NCI-H2171 treated with DMSO at 0.1 percent for 48 hours (cell line): ENCODE measurements around the gene PLEKHG5.
A peak's percentile ranks its signal among the peaks of the same experiment; 100 is the strongest.
"Not testable (repeated sequence)": the region's sequence is repeated elsewhere in the genome, so short reads cannot be mapped to it uniquely, and the experiment has no call there.

Source experiments
- DNase-seq: peaks from one replicate; lab custom pipeline; 2025; lab: John Stamatoyannopoulos, UW

Gene PLEKHG5

DNA sequence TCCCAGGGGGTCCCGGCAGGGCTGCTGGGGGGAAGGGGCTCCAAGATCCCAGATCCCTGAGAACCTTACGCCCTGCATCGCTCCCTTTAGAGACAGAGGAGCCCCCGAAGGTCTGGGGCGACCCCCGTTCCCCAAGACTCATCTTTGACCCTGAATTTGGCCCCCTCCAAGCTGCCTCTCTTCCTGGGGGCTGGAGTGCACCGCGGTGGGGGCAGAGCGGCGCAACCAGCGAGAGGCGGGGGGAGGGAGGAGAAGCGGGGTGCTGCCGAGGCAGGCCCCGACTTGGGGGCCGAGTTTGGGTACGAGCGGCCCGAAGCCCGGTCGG, 5.4 kb upstream of the PLEKHG5 start:
- DNase-seq: no peak

DNA sequence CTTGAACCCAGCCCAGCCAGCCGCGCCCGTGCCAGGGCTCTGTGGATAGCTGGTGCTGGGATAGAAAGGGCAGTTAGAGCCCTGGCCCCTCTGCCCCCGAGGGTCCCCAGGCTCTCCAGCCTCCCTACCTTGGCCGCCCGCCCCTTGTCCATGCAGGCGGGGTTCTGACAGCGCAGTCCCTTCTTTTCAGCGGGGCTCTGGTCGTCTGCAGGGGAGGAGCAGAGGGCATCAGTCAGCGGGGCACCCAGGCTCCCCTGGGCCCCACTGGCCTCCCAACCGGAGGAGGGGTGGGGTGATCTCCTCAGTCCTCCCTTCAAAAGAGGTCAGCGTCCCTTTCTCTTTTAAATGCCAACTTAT, 4.9 kb upstream of the PLEKHG5 start:
- no peak for DNase-seq

DNA sequence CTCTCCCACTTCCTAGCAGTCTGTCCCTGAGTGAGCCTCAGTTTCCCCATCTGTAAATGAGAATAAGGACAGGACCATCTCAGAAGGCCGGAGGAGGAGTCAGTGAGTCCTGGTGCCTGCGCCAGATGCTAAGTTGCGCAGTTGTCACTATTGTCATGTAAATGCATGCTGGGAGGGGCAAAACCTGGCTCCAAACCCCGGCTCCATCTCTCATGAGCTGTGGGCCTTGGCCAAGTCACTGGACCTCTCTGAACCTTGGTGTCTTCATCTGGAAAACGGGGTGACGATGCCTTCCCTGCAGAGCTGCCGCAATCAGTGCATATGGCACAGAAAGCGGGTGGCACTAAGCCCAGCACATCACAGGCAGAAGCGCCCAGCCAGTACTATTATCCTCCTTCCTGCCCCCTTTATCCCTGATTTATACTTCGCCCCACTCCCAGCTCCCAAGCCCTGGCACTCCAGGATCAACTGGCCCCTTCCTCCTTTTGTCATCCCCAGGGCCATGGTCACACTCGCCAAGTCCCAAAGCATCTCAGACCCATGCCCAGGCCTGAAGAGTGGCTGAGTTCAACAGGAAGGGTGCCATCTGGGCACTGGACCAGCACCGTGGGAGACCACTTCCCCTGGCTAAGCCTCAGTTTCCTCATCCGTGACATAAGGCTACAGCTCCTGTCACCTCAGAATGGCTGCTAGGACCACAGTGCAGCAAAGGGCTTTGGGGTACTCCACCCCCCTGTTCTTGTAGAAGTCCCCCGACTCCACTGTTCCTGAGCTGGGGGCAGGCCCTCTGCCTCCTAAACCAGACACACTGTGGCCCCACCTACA, 4.3 kb upstream of the PLEKHG5 start:
- DNase-seq: no peak

DNA sequence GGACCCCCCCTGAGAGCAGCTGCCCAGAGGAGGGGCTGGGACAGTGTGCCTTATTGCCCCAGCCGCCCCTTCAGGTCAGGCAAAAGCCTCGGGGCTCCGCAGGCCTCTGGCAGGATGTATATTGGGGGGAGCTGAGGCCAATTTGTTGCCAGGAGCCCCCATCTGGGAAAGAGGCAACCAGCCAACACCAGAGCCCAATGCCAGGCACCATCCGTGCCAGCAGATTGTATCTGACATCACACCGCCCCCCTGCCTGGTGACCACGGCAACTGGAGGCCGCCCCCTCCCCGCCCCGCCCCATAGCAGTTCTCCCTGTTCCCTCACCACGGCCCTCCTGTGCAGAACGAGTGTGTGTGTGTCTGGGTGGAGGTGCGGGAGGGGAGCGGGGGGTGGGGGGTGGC, 3.6 kb upstream of the PLEKHG5 start:
- peak; percentile 80 for DNase-seq

DNA sequence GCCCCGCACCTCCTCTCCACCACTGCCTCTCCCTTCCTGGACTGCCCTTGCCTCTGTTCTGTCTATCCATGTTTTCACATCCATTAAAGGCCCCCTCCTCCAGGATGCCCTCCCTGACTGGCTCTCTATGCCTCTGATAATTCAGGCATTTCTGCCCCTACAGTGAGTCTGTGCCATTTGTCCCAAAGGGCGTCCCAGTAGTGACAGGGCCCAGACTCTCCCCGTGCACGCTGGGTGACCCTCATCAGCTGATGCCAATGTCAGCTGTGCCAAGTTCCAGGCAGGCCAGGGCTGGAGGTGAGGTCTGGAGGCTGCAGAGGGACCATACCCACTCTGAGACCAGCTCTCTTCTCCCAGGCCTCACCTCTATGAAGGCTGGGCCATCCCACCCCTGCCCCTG, 3.2 kb upstream of the PLEKHG5 start:
- no peak for DNase-seq

DNA sequence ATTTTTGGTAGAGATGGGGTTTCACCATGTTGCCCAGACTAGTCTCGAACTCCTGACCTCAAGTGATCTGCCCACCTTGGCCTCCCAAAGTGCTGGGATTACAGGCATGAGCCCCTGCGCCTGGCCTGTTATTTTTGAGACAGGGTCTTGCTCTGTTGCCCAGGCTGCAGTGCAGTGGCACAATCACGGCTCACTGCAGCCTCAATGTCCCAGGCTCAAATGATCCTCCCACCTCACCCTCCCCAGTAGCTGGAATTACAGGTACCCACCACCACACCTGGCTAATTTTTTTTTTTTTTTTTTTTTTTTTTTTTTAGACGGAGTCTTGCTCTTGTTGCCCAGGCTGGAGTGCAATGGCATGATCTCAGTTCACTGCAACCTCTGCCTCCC, 2.4 kb upstream of the PLEKHG5 start:
- DNase-seq: not testable (repeated sequence)

DNA sequence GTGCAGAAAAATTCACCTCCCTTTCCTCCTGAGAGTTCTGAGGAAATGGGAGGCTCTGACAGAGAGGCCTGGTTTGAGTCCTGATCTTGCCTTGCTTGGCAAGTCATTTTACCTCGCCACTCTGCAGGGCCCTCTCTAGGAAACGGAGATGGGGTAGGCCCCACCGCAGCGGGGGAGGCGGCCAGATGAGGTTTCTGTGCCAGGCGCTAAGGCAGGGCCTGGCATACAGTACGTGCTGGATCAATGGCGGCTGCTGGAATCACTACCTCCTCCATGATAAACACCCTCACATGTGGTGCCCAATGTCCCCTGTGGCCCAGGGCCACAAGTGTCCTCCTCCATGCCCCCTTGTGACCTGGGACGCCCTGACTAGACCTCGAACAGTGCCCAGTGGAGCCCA, 499 bp upstream of the PLEKHG5 start:
- no peak for DNase-seq

DNA sequence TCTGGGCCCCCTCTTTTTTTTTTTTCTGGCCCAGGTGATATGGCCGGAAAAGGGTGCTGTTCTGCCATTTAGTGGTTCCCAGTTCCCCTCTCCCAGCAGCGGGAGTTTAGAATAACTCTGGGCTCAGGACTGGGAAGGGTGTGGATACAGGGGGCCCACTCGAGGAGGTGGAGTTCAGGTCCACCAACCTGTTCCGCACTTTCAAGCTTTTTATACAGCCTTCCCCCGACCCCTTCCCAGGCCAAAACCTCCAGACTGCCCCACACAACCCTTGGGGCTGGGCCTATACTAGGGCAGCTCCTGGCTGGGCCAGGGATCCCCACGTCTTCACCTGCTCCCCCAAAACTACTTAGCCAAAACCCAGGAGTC, 402 bp downstream of the PLEKHG5 start:
- no peak for DNase-seq

DNA sequence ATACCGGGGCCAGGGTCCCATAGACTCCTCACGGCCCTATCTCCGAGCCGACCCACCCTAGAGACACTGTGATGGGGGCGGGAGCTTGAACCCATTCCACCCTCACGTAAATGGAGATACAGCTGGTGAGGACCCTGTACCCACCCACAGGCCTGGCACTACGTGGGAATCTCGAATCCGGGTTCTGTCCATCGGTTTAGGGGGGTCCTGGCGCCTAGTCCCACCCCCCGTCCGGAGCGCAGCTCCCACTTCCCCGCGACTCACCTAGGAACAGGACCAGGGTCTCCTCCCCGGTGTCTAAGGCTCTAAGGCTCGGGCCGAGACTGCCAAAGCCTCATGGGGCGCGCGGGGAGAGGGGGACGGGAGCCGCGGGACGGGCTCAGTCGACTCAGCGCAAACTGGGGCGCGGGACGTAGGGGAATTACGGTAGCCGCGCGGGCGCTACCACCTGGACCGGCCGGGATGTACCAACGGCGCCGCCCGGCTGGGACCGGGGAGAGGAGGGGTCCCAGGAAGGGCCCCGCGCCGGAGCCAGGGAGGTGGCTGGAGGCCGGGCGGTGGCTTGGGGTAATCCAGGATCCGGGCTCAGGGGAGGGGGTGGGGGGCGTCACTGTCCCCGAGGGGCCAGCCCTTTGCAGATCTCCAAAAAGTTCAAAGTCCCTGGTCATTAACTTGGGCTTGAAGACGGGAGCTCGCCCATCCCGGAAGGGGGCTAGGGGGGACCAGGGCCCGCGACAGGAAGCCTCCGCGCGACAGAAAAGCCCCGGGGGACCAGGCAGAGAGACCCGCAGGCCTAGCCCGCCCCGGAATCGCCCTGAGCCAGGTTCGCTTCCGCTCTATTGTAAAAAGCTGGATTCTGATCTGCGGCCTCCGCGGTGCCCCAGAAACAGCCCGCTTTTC, 1.0 kb downstream of the PLEKHG5 start:
- peak; percentile 61 for DNase-seq

DNA sequence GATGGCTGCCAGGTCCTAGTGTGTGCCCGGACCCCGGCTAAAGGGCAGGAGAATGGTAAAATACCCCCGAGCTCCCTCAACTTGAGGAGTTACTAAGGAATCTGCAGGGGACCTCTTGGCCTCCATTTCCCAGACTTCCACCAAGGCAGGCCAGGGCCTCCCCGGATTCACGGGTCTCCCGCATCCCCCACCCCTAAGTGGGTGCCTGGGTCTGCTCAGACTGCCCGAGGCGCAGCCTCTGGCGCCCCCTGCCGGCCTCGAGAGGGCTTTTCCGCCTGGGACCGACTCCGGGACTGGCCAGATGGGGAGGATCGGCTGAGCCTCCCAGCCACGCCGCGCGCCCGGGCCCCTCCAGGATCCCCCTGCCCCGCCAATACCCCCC, 1.7 kb downstream of the PLEKHG5 start:
- DNase-seq: peak; percentile 82

DNA sequence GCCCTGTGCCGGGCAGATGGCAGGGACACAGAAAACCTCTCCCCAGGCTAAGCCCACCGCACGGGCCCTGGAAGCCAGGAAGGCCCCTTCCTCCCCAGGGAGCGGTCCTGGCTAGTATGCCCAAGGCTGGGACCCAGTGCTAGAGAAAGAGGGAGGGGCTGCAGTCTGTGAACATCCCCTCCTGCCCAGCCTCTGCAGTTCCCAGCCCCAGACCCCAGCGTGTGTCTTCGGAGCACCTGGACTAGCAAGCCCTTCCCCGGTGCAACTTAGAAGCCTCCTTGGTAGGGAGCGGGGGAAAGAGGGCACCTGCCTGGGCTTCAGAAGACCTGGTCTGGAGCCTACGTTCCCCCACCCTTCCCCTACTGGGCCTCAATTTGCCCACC, 2.1 kb downstream of the PLEKHG5 start:
- DNase-seq: peak; percentile 61

DNA sequence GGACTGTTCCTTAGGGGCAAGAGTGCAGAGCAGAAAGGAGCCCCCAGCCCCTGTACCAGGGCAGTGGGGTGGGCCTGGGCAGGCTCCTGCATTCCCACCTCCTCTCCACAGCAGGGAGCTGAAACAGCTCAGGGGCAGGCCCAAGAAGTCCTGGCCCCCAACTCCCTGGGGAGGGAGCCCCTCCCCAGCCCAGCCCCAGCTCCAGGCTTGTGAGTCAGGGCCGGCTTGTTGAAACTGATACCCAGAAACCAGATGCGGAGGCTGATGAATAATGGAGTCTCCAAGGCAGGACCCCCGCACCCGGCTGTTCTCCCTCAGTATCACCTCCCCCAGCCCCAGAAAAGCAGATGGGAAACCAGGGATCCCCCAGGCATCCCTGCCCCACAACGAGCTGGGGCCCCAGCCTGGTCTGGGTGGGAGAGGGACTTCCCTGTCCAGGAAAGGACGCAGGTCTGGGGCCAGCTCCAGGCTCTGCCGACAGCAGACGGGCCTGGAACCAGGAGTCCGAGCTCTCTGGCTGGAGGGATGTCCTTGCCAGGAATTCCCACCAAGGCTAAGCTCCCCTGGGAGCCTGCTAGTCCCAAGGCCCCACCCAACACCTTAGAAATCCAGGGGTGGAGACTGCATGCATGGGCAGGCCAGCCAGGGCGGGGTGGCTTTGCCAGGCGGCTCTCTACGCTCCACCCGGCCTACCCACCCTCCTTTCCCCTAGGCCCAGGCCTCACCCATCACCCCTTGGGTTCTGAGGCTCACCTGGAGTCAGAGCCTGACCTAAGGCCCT, 2.7 kb downstream of the PLEKHG5 start:
- DNase-seq: peak; percentile 90

DNA sequence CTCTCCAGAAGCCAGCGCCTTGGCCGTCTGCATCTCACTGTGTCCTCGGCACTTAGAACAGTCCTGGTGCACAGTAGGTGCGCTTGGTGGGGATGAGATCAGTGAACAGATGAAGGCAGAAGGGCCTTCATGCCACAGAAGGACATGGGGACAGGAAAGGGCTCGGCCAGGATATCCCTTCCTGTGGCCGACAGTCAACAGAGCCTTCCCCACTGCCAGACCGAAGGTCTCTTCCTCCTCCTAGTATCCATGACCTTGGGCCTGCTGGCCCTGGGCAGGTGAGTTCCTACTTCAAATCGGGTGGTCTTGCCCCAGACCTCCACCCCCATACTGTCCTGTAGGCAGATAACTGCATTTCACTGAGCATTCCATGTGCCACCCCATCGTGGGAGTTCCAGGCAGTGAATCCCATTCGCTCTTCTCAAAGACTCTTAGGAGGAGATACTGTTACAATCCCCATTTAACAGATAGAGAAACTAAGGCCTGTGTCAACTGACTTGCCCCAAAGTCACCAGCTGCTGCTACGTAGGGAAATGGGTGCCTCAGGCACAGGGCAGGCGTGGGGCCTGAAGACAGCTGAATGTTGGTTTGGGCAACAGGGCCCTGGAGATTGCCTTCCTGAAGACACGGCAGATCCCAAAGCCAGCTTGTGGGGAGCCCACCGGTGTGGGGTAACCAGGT, 3.5 kb downstream of the PLEKHG5 start:
- DNase-seq: peak; percentile 44

DNA sequence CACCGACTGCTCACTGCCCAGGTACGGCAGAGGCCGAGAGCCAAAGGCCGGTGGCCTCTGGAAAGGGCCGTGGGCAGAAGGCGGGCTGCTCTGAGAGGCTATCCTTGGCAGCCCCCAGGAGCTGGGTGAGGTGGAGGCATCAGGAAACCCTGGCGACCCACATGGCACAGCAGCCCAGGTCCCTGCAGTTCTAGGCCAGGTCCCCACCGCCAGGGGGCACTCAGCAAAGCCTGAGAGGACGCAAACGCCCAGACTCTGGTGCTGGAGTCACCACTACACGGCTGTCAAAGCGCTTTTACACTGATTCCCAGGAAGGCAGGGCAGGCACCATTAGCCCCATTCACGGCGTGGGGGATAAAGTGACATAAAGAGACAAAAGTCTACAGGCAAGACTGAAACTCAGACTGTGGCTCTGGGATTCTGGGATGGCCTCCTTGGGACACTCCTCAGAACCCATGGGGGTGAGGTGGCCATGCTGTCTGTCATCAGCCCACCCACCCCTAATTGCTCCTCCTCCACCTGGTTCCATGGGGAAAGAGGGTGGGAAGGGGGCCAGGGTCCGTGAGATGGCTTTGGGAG, 4.9 kb downstream of the PLEKHG5 start:
- peak; percentile 73 for DNase-seq

DNA sequence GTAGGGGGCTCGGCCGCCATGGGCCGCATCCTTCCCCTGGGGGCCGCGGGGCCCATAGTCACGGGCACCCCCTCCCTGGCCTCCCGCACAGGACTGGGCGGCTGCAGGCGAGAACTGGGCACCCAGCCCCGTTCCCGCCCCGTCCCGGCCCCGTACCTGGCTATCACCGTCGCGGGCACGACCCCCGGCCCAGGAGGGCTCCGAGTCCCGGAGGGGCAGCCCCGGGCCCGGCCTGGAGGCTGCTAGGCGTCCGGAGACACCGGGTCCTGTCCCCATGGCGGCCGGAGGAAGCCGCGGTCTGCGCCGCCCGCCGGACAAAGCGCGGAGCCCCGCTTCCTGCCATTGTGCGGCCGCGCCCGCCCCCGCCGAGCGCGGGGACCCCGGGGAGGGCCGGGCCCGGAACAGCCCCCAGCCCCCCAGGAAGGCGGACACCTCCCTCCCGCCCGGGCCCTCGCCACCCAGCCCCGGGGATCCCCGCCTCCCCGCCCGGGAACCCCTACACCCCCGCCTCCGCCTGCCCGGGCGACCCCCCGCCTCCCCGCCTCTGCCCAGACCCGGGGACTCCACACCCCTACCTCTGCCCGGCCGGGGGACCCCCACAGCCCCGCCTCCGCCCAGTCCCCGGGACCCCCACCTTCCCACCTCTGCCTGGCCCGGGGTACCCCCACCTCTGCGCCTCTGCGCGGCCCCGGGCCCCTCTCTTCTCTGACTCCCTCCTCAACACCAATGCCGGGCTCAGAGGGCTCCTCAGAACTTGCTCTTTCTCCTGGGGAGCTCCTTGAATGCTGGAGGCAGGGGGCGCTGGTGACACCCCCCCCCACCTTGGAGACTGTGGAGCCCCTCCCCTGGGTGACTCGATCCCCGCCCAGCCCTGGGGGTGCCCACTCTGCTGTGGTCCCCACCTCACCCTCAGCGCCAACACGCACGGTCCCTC, 6.0 kb downstream of the PLEKHG5 start:
- DNase-seq: no peak

DNA sequence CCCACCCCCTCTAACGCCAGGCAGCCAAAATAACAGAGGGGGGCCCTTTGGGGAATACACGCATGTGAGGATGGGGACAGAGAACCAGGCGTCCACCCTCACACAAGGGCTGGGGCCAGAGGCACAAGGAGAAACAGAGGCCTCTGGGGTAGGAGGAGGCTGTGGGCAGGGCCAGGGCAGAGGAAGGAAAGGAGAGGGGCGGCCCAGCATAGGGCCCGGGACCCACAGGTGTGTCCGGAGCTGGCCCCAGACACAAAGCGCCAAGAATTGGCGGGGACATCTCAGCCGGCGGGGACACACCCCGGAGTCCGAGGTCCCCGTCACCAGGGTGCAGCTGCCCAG, 6.7 kb downstream of the PLEKHG5 start:
- no peak for DNase-seq

DNA sequence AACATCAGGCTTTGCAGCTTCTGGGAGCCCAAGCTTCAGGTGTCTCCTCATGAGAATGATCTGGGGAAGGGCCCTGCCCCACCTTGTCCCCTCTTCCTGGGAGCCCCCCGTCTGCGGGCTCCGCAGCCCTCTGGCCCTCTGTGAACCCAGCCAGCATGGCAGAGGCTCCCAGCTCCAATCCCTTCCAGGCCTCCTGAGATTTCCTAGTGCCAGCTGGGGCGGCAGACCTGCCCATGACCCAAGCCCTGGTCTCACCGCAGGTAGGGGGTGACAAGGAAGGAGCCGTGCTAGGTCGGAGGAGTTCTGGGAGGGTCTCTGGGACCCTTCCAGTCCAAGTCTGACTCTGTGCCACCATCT, 7.7 kb downstream of the PLEKHG5 start:
- DNase-seq: no peak

DNA sequence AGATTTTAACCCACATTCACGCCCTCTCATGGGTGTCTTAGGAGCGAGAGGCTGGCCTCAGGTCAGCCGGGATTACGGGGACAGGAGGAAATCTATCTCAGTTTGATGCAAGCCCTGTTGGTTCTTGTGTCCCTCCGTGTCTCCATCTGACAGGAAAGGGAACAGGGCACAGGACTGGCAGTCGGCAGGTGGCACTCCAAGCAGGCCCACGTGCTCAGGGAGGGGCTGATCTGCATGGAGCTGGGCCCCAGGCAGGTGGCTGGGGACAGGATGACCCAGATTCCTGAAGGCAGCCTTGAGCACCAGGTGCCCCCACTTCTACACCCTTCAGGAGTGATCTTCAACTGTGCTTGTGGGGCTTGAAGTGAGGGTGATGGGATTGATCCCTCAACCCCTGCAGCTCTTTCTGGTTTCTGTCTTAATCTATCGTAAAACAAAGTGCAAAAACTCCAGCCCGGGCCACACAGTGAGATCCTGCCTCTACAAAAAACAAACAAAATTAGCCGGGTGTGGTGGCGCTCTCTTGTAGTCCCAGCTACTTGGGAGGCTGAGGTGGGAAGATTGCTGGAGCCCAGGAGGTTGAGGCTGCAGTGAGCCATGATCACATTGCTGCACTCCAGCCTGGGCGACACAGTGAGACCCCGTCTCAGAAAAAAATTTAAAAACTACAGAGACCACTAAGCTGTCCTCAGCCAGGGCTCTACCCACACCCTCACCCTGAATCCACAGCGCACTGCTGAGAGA, 8.3 kb downstream of the PLEKHG5 start:
- DNase-seq: peak; percentile 47

DNA sequence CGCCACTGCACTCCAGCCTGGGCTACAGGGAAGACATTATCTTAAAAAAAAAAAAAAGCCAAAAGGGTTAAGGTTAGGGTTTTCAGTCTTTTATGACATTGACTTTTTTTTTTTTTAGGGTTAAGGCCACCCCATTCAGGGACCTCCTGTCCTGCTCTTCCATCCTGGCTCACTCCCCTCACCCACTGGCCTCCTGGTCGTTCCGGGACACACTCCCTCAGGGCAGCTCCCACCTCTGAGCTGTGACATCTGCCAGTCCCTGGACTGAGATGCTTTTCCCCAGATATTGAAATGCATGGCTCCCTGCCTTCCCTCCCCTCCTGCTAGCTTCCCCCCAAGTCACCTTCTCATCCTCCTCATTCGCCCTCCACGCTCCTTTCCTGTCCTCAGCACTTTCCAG, 9.6 kb downstream of the PLEKHG5 start:
- DNase-seq: peak; percentile 19
